Natural killer cell treated with Interleukin-12 subunit alpha and Interleukin-12 subunit beta and Interleukin-15 and Interleukin-18, amount 100 ng/mL, for 72 hours (primary cell): ENCODE data around the gene GOLGA8Q. TPM values are rescaled to one million over a fixed set of nuclear protein-coding genes. Genes with fewer than 3 reads are reported as not detected.
"Not testable (repeated sequence)": the region's sequence is repeated elsewhere in the genome, so short reads cannot be mapped to it uniquely, and the experiment has no call there.

Source experiments
- ATAC-seq, 2 donors: fragments of 150-1000 bp; cut with Tn5 transposase in 1 of 2; sonication (Bioruptor Pico), chemical (Tn5 transposase) in 1 of 2; 2 replicates each; pipeline ENCODE4 v1.10.0; 2021
- DNase-seq: peaks from one replicate; pipeline ENCODE4 v3.0.0; 2022; ENCODE audit warnings: low spot score
- H3K27ac Mint-ChIP-seq, 2 donors: 1 replicate in 1 of 2; 2 replicates in 1 of 2; pipeline ENCODE4 v1.8.0; 2022; ENCODE audit warnings: mixed read lengths in 2 of 2, mild to moderate bottlenecking in 1 of 2, moderate library complexity in 1 of 2
- H3K27me3 Mint-ChIP-seq, 2 donors: 1 replicate in 1 of 2; 2 replicates in 1 of 2; pipeline ENCODE4 v1.8.0; 2022; ENCODE audit warnings: mixed read lengths in 2 of 2
- H3K36me3 Mint-ChIP-seq: one replicate; pipeline ENCODE4 v1.8.0; 2022; ENCODE audit warnings: mixed read lengths
- H3K4me1 Mint-ChIP-seq, 2 donors: 1 replicate in 1 of 2; 2 replicates in 1 of 2; pipeline ENCODE4 v1.8.0; 2022; ENCODE audit warnings: low read depth in 2 of 2, mixed read lengths in 2 of 2, mild to moderate bottlenecking in 1 of 2
- H3K4me3 Mint-ChIP-seq: one replicate; pipeline ENCODE4 v1.8.0; 2022; ENCODE audit warnings: mixed read lengths
- H3K9me3 Mint-ChIP-seq: 2 replicates; pipeline ENCODE4 v1.8.0; 2022; ENCODE audit warnings: mixed read lengths
- total RNA-seq, 2 donors: library from RNA; stranded (reverse); gene quantifications; one replicate each; pipeline ENCODE4 v1.2.3, GENCODE V29; 2022

GOLGA8Q gene
- 10 to 100 TPM; 27.5 to 28.6 TPM for total RNA-seq

- H3K27ac Mint-ChIP-seq, H3K36me3 Mint-ChIP-seq, DNase-seq, ATAC-seq, H3K4me1 Mint-ChIP-seq, H3K9me3 Mint-ChIP-seq, H3K4me3 Mint-ChIP-seq, H3K27me3 Mint-ChIP-seq: not testable (repeated sequence)
These were observed at the start of gene GOLGA8Q for GRCh38 chr15:30551750-30552149. GOLGA8Q (plus strand) TSS chr15:30552050; CDS start chr15:30552078, 28 bp downstream.

GRCh38 chr15:30502904-30503781 lies 48.7 kb upstream of the GOLGA8Q start:
- ATAC-seq, H3K36me3 Mint-ChIP-seq, H3K9me3 Mint-ChIP-seq, H3K27me3 Mint-ChIP-seq, DNase-seq, H3K27ac Mint-ChIP-seq, H3K4me1 Mint-ChIP-seq, H3K4me3 Mint-ChIP-seq: not testable (repeated sequence)

GRCh38 chr15:30504162-30504843 lies 47.5 kb upstream of the GOLGA8Q start:
- H3K36me3 Mint-ChIP-seq, H3K4me3 Mint-ChIP-seq, H3K4me1 Mint-ChIP-seq, ATAC-seq, H3K27ac Mint-ChIP-seq, H3K27me3 Mint-ChIP-seq, DNase-seq, H3K9me3 Mint-ChIP-seq: not testable (repeated sequence)

- ATAC-seq, H3K4me3 Mint-ChIP-seq, H3K27me3 Mint-ChIP-seq, H3K36me3 Mint-ChIP-seq, H3K4me1 Mint-ChIP-seq, H3K9me3 Mint-ChIP-seq, DNase-seq, H3K27ac Mint-ChIP-seq: not testable (repeated sequence)
These were observed 37.3 kb upstream of the GOLGA8Q start for GRCh38 chr15:30514545-30514944.

- H3K4me1 Mint-ChIP-seq, H3K27ac Mint-ChIP-seq, H3K36me3 Mint-ChIP-seq, H3K27me3 Mint-ChIP-seq, H3K4me3 Mint-ChIP-seq, ATAC-seq, H3K9me3 Mint-ChIP-seq, DNase-seq: not testable (repeated sequence)
These were observed 28.2 kb upstream of the GOLGA8Q start for GRCh38 chr15:30523453-30524243.

- not testable (repeated sequence) for H3K27me3 Mint-ChIP-seq, ATAC-seq, H3K4me1 Mint-ChIP-seq, H3K4me3 Mint-ChIP-seq, DNase-seq, H3K27ac Mint-ChIP-seq, H3K9me3 Mint-ChIP-seq, H3K36me3 Mint-ChIP-seq
These were observed 25.9 kb upstream of the GOLGA8Q start for GRCh38 chr15:30525912-30526311.

- H3K4me1 Mint-ChIP-seq, H3K36me3 Mint-ChIP-seq, H3K4me3 Mint-ChIP-seq, DNase-seq, H3K27me3 Mint-ChIP-seq, ATAC-seq, H3K9me3 Mint-ChIP-seq, H3K27ac Mint-ChIP-seq: not testable (repeated sequence)
These were observed 22.8 kb upstream of the GOLGA8Q start for GRCh38 chr15:30529049-30529448.

- not testable (repeated sequence) for H3K9me3 Mint-ChIP-seq, H3K27me3 Mint-ChIP-seq, H3K4me1 Mint-ChIP-seq, H3K4me3 Mint-ChIP-seq, H3K27ac Mint-ChIP-seq, H3K36me3 Mint-ChIP-seq
- DNase-seq (peak; percentile 25), ATAC-seq (peak; percentile 70 to 72)
These were observed 15.1 kb downstream of the GOLGA8Q start for GRCh38 chr15:30566949-30567348.

GRCh38 chr15:30573012-30573491 lies 21.2 kb downstream of the GOLGA8Q start:
- H3K36me3 Mint-ChIP-seq, H3K27me3 Mint-ChIP-seq, H3K9me3 Mint-ChIP-seq, DNase-seq, H3K4me1 Mint-ChIP-seq, H3K4me3 Mint-ChIP-seq, H3K27ac Mint-ChIP-seq: not testable (repeated sequence)
- peak; percentile 80 to 85 for ATAC-seq

- H3K4me3 Mint-ChIP-seq, H3K27me3 Mint-ChIP-seq, ATAC-seq, H3K27ac Mint-ChIP-seq, H3K9me3 Mint-ChIP-seq, H3K4me1 Mint-ChIP-seq, H3K36me3 Mint-ChIP-seq, DNase-seq: not testable (repeated sequence)
These were observed 27.6 kb downstream of the GOLGA8Q start for GRCh38 chr15:30579394-30579970.

GRCh38 chr15:30580716-30581115 lies 28.9 kb downstream of the GOLGA8Q start:
- H3K4me3 Mint-ChIP-seq, H3K27me3 Mint-ChIP-seq, DNase-seq, H3K27ac Mint-ChIP-seq, ATAC-seq, H3K9me3 Mint-ChIP-seq, H3K36me3 Mint-ChIP-seq, H3K4me1 Mint-ChIP-seq: not testable (repeated sequence)

GRCh38 chr15:30598953-30599352 lies 47.1 kb downstream of the GOLGA8Q start:
- not testable (repeated sequence) for H3K36me3 Mint-ChIP-seq, H3K9me3 Mint-ChIP-seq, DNase-seq, H3K4me3 Mint-ChIP-seq, H3K27me3 Mint-ChIP-seq, ATAC-seq, H3K4me1 Mint-ChIP-seq, H3K27ac Mint-ChIP-seq

GRCh38 chr15:30603796-30604195 lies 51.9 kb downstream of the GOLGA8Q start, which contains the start of gene GOLGA8H:
GOLGA8H (plus strand) TSS chr15:30604028; CDS start chr15:30604126, 98 bp downstream.
- H3K4me3 Mint-ChIP-seq, H3K36me3 Mint-ChIP-seq, H3K9me3 Mint-ChIP-seq, H3K27ac Mint-ChIP-seq, H3K4me1 Mint-ChIP-seq, ATAC-seq, DNase-seq, H3K27me3 Mint-ChIP-seq: not testable (repeated sequence)
